Measurements from ENCODE around the gene YBX2.

The YBX2 gene

GRCh38 chr17:7239091-7240027 is 55.1 kb downstream of the YBX2 start, which contains the start of gene PHF23 (continued):
- TF ChIP-seq ZXDB (tag by site-specific recombination; IDR thresholded peaks at IDR 0.05) (peak; percentile 53; the same call in 1 of the 2 replicates), ZSCAN16 (tag by site-specific recombination; IDR thresholded peaks at IDR 0.05) (no peak), ZNF501 (tag by site-specific recombination; IDR thresholded peaks at IDR 0.05) (peak; percentile 37; the same call in 1 of the 2 replicates), PRDM4 (tag by site-specific recombination; IDR thresholded peaks at IDR 0.05) (0 out of 2 replicates have a peak, but pooled peaks have one; percentile 14)

DNA sequence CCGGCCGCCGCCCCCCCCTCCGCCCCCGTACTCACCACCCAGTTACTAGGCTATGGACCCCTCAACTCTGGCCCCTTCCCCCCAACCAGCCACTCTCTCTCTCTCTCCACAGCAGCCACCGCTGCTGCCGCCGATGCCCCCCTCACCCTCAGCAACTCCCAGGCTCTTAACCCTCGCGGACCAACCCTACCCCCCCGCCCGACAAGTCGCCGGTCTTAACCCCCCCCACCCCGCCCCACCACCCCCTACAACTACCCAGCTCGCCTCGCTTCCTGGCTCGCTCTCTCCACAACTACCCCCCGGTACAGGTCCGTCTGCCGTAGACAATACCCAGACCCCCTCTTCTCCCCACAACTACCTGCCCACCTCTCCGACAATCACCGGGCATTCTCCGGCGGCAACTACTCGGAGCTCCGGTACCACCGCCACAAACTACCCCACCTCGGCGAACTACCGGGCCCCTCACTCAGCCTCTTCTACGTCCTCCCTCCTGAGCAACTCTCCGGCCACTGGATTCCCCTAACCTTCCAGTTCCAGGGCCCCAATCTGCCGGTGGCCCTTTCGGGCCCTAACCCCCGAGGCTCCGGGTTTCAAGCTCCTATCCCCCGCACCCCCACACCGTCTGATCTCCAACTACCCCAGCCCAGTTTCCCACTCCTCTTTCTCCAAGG is 55.9 kb downstream of the YBX2 start:
- Histone ChIP-seq H3K27ac (ENCODE audit: extremely low read depth, low read depth, low read length) (peak overlapping the region; percentile 89), H3K4me1 (ENCODE audit: control insufficient read depth, insufficient read depth, low read length) (peaks cover 13% of the 10 kb centered on the region), H3K36me3 (ENCODE audit: control insufficient read depth in 2 of 2, insufficient read depth in 1 of 2, low read length in 2 of 2) (peaks cover 18 to 49% of the 10 kb centered on the region in 2 experiments), H3K4me3 (ENCODE audit: low read depth, low read length) (peak overlapping the region; percentile 90), H3K9me3 (ENCODE audit: control insufficient read depth, insufficient read depth, low read depth, low read length) (no peaks in the 10 kb centered on the region)
- CTCF ChIA-PET: interaction anchor here (0.6 to 5.2 kb wide), 4 partner anchors 19 to 1827 kb away, joined by 3 to 33 read pairs (median 8); partner anchors contain the start of genes ACADVL, DLG4 and SLC2A4
- POLR2A ChIA-PET: interaction anchor here (0.5 to 14.2 kb wide), 16 partner anchors 9 to 1170 kb away, joined by 3 to 284 read pairs (median 5); partner anchors contain the start of genes ACADVL, CTDNEP1, DLG4 and ELP5
- no peak for TF ChIP-seq ZNF548 (tag by site-specific recombination; IDR thresholded peaks at IDR 0.05)
- TF ChIP-seq ZNF221 (tag by site-specific recombination; IDR thresholded peaks at IDR 0.05; ENCODE audit: borderline replicate concordance): no peak
- TF ChIP-seq, protein P1, sequence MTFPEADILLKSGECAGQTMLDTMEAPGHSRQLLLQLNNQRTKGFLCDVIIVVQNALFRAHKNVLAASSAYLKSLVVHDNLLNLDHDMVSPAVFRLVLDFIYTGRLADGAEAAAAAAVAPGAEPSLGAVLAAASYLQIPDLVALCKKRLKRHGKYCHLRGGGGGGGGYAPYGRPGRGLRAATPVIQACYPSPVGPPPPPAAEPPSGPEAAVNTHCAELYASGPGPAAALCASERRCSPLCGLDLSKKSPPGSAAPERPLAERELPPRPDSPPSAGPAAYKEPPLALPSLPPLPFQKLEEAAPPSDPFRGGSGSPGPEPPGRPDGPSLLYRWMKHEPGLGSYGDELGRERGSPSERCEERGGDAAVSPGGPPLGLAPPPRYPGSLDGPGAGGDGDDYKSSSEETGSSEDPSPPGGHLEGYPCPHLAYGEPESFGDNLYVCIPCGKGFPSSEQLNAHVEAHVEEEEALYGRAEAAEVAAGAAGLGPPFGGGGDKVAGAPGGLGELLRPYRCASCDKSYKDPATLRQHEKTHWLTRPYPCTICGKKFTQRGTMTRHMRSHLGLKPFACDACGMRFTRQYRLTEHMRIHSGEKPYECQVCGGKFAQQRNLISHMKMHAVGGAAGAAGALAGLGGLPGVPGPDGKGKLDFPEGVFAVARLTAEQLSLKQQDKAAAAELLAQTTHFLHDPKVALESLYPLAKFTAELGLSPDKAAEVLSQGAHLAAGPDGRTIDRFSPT (tag by site-specific recombination; IDR thresholded peaks at IDR 0.05): no peak
- no peak for TF ChIP-seq ZNF473 (tag by site-specific recombination; IDR thresholded peaks at IDR 0.05)
- TF ChIP-seq ZNF302 (tag by site-specific recombination; IDR thresholded peaks at IDR 0.05; ENCODE audit: low read depth): no peak
- TF ChIP-seq ZNF391 (tag by site-specific recombination; IDR thresholded peaks at IDR 0.05; ENCODE audit: borderline replicate concordance, low read depth): no peak
- no peak for TF ChIP-seq ZNF701 (tag by site-specific recombination; IDR thresholded peaks at IDR 0.05)
- TF ChIP-seq ZNF404 (tag by site-specific recombination; IDR thresholded peaks at IDR 0.05): no peak
- no peak for TF ChIP-seq ZNF501 (tag by site-specific recombination; IDR thresholded peaks at IDR 0.05)
- TF ChIP-seq ZNF423 (tag by site-specific recombination; IDR thresholded peaks at IDR 0.05): no peak
- TF ChIP-seq SP7 (tag by site-specific recombination; IDR thresholded peaks at IDR 0.05): no peak
- TF ChIP-seq, protein P2, sequence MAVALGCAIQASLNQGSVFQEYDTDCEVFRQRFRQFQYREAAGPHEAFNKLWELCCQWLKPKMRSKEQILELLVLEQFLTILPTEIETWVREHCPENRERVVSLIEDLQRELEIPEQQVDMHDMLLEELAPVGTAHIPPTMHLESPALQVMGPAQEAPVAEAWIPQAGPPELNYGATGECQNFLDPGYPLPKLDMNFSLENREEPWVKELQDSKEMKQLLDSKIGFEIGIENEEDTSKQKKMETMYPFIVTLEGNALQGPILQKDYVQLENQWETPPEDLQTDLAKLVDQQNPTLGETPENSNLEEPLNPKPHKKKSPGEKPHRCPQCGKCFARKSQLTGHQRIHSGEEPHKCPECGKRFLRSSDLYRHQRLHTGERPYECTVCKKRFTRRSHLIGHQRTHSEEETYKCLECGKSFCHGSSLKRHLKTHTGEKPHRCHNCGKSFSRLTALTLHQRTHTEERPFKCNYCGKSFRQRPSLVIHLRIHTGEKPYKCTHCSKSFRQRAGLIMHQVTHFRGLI (tag by site-specific recombination; IDR thresholded peaks at IDR 0.05): no peak
- TF ChIP-seq ZBTB6 (tag by site-specific recombination; IDR thresholded peaks at IDR 0.05): no peak
- TF ChIP-seq ZNF654 (tag by site-specific recombination; IDR thresholded peaks at IDR 0.05; ENCODE audit: low read depth): no peak
- TF ChIP-seq, protein P3, sequence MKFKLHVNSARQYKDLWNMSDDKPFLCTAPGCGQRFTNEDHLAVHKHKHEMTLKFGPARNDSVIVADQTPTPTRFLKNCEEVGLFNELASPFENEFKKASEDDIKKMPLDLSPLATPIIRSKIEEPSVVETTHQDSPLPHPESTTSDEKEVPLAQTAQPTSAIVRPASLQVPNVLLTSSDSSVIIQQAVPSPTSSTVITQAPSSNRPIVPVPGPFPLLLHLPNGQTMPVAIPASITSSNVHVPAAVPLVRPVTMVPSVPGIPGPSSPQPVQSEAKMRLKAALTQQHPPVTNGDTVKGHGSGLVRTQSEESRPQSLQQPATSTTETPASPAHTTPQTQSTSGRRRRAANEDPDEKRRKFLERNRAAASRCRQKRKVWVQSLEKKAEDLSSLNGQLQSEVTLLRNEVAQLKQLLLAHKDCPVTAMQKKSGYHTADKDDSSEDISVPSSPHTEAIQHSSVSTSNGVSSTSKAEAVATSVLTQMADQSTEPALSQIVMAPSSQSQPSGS (tag by site-specific recombination; IDR thresholded peaks at IDR 0.05; ENCODE audit: low read depth): no peak
- no peak for TF ChIP-seq CTCF (tag by site-specific recombination; IDR thresholded peaks at IDR 0.05)
- no peak for TF ChIP-seq HOXD13 (CRISPR knock-in tag; IDR thresholded peaks at IDR 0.05; ENCODE audit: borderline replicate concordance)
- TF ChIP-seq ZNF211 (tag by site-specific recombination; IDR thresholded peaks at IDR 0.05; ENCODE audit: low read depth): no peak
- no peak for TF ChIP-seq ZNF112 (tag by site-specific recombination; IDR thresholded peaks at IDR 0.05)
- TF ChIP-seq ZFP41 (tag by site-specific recombination; IDR thresholded peaks at IDR 0.05; ENCODE audit: borderline replicate concordance): no peak

All from HEK293 (cell line).